Measurements from ENCODE around the gene CES3. TPM values are rescaled to one million over a fixed set of nuclear protein-coding genes. Genes with fewer than 3 reads are reported as not detected.
A peak's percentile ranks its signal among the peaks of the same experiment; 100 is the strongest.

The CES3 gene
- total and polyA plus RNA-seq, 9 of the 15 experiments (the other 6 are each of a cell fraction or from before 2014, with no cell fraction given), result 0.06 to 2.2 (median 0.68) TPM

DNA sequence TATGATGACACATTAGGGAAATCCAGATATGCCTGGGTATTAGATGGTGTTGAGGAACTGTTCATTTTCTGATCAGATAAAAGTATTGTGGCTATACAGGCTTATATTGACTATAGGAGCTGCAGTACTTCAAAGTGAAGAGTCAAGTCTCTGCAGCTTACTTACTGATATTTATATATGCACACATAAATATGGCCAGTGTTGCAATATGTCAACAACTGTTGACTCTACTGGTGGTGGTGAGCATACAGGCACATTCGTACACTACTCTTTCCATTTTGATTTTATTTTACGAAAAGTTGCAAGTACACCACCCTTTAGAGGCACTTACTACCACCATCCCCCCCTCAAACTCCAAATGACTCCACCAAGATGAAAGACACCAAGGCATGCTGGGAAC, 29.4 kb upstream of the CES3 start:
- BruUV-seq (replicated peaks), result no TSS peak
- Histone ChIP-seq H3K9me3 (replicated peaks; ENCODE audit: control insufficient read depth, insufficient read depth, low read depth, low read length) (no peaks in the 10 kb centered on the region), H3K36me3 (ENCODE audit: control insufficient read depth, insufficient read depth, low read length) (peaks cover 24% of the 10 kb centered on the region; the same call in 2 of the 3 replicates), H3K4me3 (no peak overlapping the region), H3K9ac (ENCODE audit: insufficient read depth in 1 of 2, low read depth in 2 of 2, low read length in 2 of 2) (no peak overlapping the region), H3K4me1 (replicated peaks in 1 of 2; ENCODE audit: control insufficient read depth in 2 of 2, insufficient read depth in 2 of 2, low read length in 2 of 2) (peaks cover 21 to 46% of the 10 kb centered on the region in 2 experiments), H2AFZ (ENCODE audit: low read depth, low read length) (no peak overlapping the region), H3K27me3 (ENCODE audit: control insufficient read depth in 2 of 2, insufficient read depth in 2 of 2, low read length in 2 of 2) (no peaks in the 10 kb centered on the region), H3K27ac (ENCODE audit: extremely low read depth, low read depth, low read length) (no peak overlapping the region), H4K20me1 (replicated peaks; ENCODE audit: control insufficient read depth, insufficient read depth, low read length) (peaks cover 5% of the 10 kb centered on the region; the same call in 1 of the 2 replicates), H3K9me1 (ENCODE audit: control insufficient read depth, insufficient read depth, low read length) (peaks cover 4% of the 10 kb centered on the region), H3K4me2 (ENCODE audit: insufficient read depth, low read length) (no peak overlapping the region), H3K79me2 (ENCODE audit: control insufficient read depth, insufficient read depth, low read length) (peaks cover 42% of the 10 kb centered on the region)
- FAIRE-seq (no peak), DNase-seq (ENCODE audit: extremely low read depth in 1 of 4, low spot score in 3 of 4) (no peak), ATAC-seq (no peak)
- in situ Hi-C loops (cut with MboI), result loop anchor here (5.0 kb wide), 1 partner anchor 34 kb away; no protein-coding TSS in a partner anchor
- WGBS (ENCODE audit: insufficient coverage, low coverage, missing lambda C conversion rate), result 82% methylated on average over 2 of the region's 2 CpGs
- ChIA-PET CTCF (ENCODE audit: low intra/inter-chr PET ratio) (no interaction called here), POLR2A (interaction anchor here (0.5 to 2.8 kb wide), 6 partner anchors 10 to 39 kb away, joined by 3 to 11 read pairs (median 6); partner anchors contain the start of gene CDH16)
- intact Hi-C loops (cut with micrococcal nuclease), result no loop called here
- TF ChIP-seq, protein P1, sequence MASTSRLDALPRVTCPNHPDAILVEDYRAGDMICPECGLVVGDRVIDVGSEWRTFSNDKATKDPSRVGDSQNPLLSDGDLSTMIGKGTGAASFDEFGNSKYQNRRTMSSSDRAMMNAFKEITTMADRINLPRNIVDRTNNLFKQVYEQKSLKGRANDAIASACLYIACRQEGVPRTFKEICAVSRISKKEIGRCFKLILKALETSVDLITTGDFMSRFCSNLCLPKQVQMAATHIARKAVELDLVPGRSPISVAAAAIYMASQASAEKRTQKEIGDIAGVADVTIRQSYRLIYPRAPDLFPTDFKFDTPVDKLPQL (IDR thresholded peaks at IDR 0.05; ENCODE audit: extremely low read depth, insufficient read length), result peak; percentile 12
- no peak for TF ChIP-seq KAT8 (IDR thresholded peaks at IDR 0.05; ENCODE audit: low read depth)
- peak; percentile 92 for TF ChIP-seq TBP (optimal IDR thresholded peaks at IDR 0.05; ENCODE audit: low read depth, low read length)
- no peak for TF ChIP-seq SIX5 (IDR thresholded peaks at IDR 0.05; ENCODE audit: borderline replicate concordance in 1 of 2, insufficient read depth in 1 of 2, low read depth in 1 of 2, low read length in 2 of 2)
- TF ChIP-seq MBD2 (IDR thresholded peaks at IDR 0.05; ENCODE audit: borderline replicate concordance, low read depth), result no peak
- TF ChIP-seq RB1 (IDR thresholded peaks at IDR 0.05; ENCODE audit: low read depth), result no peak
- no peak for TF ChIP-seq THRAP3 (IDR thresholded peaks at IDR 0.05; ENCODE audit: borderline replicate concordance)
- TF ChIP-seq SPI1 (IDR thresholded peaks at IDR 0.05; ENCODE audit: borderline replicate concordance, low read depth, low read length), result no peak
- TF ChIP-seq, protein P2, sequence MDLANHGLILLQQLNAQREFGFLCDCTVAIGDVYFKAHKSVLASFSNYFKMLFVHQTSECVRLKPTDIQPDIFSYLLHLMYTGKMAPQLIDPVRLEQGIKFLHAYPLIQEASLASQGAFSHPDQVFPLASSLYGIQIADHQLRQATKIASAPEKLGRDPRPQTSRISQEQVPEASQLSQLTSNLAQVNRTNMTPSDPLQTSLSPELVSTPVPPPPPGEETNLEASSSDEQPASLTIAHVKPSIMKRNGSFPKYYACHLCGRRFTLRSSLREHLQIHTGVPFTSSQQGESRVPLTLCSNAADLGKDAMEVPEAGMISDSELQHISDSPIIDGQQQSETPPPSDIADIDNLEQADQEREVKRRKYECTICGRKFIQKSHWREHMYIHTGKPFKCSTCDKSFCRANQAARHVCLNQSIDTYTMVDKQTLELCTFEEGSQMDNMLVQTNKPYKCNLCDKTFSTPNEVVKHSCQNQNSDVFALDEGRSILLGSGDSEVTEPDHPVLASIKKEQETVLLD (IDR thresholded peaks at IDR 0.05), result no peak
- no peak for TF ChIP-seq ZNF282 (CRISPR knock-in tag; IDR thresholded peaks at IDR 0.05)
- no peak for TF ChIP-seq BCOR (IDR thresholded peaks at IDR 0.05)
- TF ChIP-seq DACH1 (IDR thresholded peaks at IDR 0.05; ENCODE audit: partially characterized antibody), result no peak
- no peak for TF ChIP-seq ETV5 (CRISPR knock-in tag; IDR thresholded peaks at IDR 0.05; ENCODE audit: low read depth)
- TF ChIP-seq, protein P3, sequence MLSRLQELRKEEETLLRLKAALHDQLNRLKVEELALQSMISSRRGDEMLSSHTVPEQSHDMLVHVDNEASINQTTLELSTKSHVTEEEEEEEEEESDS (CRISPR knock-in tag; IDR thresholded peaks at IDR 0.05), result 0 out of 2 replicates have a peak, but pooled peaks have one; percentile 36
- TF ChIP-seq ATF1 (CRISPR knock-in tag; IDR thresholded peaks at IDR 0.05), result no peak
- no peak for TF ChIP-seq ATF1 (tag; IDR thresholded peaks at IDR 0.05)
- TF ChIP-seq, protein P4, sequence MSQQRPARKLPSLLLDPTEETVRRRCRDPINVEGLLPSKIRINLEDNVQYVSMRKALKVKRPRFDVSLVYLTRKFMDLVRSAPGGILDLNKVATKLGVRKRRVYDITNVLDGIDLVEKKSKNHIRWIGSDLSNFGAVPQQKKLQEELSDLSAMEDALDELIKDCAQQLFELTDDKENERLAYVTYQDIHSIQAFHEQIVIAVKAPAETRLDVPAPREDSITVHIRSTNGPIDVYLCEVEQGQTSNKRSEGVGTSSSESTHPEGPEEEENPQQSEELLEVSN (IDR thresholded peaks at IDR 0.05; ENCODE audit: borderline replicate concordance in 1 of 2, extremely low read depth in 1 of 2, insufficient read depth in 1 of 2, insufficient read length in 1 of 2, low read depth in 1 of 2, low read length in 1 of 2, poor library complexity in 1 of 2, severe bottlenecking in 1 of 2), result no peak
- TF ChIP-seq POLR2A (conservative IDR thresholded peaks at IDR 0.05), result peak; percentile 54; the same call in 1 of the 2 replicates
- no peak for TF ChIP-seq ZNF165 (CRISPR knock-in tag; IDR thresholded peaks at IDR 0.05; ENCODE audit: borderline replicate concordance)
- no peak for TF ChIP-seq SETDB1 (IDR thresholded peaks at IDR 0.05; ENCODE audit: low read length)
- no peak for TF ChIP-seq ZSCAN29 (IDR thresholded peaks at IDR 0.05)
- TF ChIP-seq ZNF232 (CRISPR knock-in tag; IDR thresholded peaks at IDR 0.05), result no peak
- no peak for TF ChIP-seq CBX2 (IDR thresholded peaks at IDR 0.05; ENCODE audit: insufficient read depth, low read length, poor library complexity, severe bottlenecking)
- no peak for TF ChIP-seq SMAD3 (CRISPR knock-in tag; conservative IDR thresholded peaks at IDR 0.05)

Data from K562 (cell line).